GM19193 (cell line): ENCODE data around the gene FGFRL1.

Experiments used
- POLR2A ChIP-seq: IDR thresholded peaks from 4 replicates; pipeline ENCODE4 v1.6.1; 2011; ENCODE audit not compliant: insufficient read depth, insufficient read length; ENCODE audit errors: extremely low read depth

Gene FGFRL1

DNA sequence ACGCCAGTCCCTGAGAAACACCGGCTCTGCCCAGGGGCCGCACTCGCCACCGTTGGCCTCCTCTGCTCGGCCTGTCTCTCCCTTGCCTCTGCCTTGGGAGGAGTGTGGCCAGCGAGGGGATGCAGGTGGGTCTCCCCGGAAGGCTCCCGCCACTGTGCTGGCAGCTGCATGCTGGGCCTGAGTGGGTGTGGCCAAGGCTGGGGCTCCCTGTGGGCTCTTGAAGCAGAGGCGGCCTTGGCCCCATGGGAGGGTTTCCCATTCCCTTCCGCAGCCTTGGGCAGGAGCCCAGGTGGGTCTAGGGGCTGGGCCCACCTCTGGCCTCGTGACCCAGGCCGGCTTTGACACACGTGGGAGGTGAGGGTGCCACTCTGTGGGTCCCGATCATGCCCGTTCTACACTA, 19.1 kb downstream of the FGFRL1 start:
- no peak for TF ChIP-seq POLR2A

DNA sequence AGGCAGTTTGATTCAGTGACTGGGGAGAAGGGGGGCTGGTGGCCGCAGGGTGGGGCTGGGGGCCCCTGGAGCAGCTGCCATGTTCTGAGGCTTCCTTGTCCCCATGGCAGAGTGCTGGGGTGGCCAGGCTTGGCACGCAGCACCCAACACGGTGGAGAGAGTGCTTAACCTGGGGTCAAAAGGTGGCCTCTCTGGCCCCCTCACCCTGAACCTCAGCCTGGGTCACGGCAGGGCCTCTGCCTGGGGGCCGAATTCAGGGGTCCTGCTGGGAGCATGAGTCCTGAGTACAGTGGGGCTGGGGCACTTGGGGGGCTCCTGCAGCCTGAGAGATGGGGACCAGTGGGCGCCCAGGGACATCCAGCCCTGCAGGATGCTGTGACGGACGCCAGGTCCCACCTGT, 19.9 kb downstream of the FGFRL1 start:
- no peak for TF ChIP-seq POLR2A

DNA sequence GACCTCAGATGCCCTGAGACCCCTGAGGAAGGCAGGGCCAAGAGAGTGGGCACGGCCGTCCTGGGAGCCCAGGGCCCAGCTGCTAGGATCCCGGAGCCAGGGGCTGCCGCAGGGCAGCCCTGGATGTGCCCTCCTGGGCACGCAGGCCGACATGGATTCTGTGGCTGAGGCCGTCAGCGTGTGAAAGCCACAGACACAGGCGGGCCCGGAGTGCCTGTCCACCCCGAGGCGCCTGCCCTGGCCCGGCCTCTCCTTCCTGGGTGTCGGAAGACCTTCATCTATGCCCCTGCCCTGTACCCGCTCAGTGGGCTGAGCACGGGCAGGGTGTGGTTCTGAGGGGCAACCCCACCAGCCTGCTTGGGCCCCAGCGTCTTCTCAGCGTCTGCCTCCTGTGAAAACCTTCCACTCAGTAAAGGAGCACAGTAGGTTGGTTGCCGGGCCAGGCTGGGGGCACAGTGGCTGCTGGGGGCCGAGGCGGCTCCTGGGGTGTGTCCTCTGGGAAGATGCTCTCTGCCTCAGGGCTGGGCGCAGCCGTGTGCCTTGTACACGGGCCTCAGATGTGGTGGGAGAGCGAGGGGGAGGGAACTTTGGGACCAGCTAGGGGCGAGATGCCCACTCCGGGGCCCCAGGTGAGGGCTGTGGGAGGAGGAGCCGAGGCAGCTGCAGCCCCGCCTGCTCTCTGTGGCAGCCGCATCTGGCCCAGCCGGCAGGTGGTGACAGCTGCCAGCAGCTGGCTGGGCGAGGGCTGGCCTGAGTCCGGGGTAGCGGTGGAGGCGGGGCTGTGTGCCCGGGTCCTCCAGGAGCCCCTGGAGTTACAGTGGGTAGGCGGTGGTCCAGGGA, 20.8 kb downstream of the FGFRL1 start:
- no peak for TF ChIP-seq POLR2A

DNA sequence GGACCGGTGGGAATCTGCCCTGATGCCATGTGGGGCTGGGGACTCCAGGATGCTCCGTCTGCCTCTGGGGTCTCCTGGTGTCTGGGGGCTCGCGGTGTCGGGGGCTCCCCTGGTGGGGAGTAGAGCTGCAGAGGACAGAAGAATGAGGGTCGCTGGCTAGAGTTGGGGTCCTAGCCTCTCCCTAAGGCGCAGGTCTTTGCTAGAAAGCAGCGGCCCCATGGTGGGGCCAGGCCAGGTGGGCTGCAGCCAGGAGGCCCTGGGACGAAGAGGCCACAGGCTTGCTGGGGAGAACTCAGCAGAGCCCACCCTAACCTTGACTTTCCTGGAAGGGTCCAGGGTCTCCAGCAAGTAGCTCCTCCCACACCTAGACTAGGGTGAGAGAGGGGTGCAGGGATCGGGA, 21.4 kb downstream of the FGFRL1 start:
- TF ChIP-seq POLR2A: no peak

DNA sequence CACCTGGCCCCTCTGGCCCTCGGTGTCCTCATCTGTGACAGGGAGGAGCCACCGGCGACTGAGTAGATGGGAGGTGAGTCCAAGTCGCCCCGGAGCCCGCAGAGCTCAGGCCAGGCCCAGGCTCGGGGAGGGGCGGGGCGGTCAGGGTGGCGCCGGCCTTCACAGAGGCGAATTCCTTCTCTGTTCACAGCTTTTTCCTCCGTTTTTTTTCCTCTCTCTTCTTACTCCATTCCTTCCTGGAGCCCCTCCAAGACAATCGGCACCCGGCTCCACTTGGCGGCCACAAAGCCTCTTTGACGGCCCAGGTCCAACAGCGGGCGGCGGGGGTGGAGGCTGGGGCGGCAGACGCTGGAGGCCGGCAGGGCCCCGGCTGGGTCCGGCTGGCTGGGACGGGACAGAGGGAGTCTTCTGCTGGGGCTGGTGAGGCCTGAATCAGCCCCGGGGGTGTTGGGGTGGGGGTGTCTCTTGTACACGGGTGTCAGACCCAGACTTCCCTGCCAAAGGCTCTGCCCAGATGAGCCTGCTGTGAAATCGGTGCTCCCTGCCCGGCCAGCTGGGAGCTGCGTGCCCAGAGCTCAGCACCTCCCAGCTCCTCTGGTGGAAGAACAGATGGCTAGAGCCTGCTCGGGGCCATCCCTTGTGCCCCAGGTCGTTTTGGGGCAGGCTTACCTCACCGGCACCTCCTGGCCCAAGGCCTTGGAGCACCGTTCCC, 22.6 kb downstream of the FGFRL1 start:
- no peak for TF ChIP-seq POLR2A

DNA sequence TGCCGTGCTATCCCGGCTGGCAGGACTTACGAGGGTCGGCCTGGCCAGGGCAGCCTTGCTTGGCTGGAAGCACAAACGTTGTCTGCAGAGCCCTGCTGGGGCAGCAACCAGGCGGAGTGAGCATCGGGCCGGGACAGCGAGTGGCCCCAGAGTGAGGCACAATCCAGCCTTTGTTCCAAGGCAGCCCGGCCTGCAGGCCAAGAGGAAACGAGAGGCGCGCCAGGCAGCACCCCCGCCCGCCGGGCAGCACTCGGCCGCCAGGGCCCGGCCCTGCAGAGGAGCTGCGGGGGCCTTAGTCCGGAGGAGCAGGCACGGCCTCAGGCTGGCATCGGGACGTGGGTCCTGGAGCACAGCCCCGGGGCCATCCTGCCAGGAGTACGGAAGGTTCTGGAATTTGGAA, 24.1 kb downstream of the FGFRL1 start:
- TF ChIP-seq POLR2A: no peak

DNA sequence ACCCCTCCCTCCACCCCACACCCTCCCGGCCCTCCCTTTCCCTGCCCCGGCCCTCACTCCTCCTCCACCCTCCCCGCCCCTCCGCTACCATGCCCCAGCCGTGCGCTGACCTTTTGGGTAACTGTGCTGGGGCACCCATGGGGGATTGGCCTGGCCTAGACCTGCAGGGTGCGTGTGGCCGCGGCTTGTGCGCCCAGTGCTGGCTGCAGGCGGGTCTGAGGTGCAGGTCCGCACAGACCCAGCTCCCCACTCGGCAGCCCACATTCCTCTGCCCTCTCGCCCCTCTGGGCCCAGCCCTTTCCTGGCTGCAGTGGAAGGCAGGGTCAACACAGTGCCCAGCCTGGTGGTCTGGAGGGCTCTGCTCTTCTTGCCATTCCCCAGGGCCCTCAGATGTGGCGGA, 24.7 kb downstream of the FGFRL1 start:
- no peak for TF ChIP-seq POLR2A

DNA sequence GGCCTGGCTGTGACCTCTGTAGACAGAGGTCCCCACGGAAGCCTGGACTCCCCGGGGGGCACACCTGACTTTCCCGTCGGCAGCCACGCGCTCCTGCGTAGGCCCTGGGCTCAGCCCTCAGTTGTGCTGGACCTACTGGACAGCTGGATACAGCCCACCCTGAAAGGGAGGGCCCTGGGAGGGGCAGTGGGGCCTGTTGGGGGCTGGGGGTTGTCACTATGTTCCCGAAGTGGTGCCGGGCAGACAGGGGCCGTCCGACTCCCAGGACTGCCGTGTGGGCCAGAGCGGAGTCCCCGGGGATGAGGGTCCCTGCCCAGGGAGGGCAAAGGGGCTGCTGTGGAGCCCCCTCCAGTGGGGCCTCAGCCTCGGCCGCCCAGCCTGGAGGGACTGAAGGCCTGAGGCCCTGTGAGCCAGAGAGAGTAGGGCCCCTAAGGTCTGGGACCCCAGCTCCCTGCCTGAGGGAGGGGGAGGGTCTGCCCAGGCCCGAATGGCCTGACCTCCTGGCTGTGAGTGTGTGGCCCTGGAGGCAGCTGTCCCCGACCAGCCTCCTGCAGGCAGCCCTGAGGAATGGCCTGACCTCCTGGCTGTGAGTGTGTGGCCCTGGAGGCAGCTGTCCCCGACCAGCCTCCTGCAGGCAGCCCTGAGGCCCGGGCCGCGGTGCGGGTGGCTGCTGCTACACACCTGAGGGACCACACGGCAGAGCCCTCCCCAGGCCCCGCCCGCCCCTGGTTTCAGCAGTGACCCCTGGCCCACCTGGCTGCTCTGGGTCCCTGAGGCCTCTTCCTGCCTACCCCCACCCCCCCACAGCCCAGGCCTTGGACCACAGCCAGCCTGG, 25.8 kb downstream of the FGFRL1 start:
- TF ChIP-seq POLR2A: no peak

DNA sequence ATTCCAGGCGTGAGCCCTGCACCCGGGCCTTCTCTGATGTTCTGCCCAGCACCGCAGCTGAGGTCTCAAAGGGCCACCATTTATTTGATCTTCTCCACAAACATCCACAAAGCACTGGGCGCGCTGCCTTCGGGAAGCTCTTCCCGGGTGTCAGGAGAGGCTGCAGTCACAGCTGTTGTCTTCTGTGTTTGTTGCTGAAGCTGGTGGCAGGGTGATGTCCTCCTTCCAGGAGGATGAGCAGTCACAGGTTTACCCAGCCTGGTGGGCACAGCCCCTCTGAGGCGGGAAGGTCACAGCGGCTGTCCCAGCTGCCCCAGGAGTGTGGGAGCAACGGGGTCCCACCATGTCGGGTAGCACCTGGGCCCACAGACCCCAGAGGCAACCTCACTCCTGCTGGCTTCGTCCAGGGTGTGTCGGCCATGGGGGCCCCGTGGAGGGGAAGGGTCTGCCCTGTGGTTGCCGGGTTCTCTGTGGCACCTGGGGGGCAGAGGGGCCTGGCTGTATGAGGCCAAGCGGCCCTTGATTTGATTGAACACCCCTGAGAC, 27.6 kb downstream of the FGFRL1 start:
- no peak for TF ChIP-seq POLR2A

DNA sequence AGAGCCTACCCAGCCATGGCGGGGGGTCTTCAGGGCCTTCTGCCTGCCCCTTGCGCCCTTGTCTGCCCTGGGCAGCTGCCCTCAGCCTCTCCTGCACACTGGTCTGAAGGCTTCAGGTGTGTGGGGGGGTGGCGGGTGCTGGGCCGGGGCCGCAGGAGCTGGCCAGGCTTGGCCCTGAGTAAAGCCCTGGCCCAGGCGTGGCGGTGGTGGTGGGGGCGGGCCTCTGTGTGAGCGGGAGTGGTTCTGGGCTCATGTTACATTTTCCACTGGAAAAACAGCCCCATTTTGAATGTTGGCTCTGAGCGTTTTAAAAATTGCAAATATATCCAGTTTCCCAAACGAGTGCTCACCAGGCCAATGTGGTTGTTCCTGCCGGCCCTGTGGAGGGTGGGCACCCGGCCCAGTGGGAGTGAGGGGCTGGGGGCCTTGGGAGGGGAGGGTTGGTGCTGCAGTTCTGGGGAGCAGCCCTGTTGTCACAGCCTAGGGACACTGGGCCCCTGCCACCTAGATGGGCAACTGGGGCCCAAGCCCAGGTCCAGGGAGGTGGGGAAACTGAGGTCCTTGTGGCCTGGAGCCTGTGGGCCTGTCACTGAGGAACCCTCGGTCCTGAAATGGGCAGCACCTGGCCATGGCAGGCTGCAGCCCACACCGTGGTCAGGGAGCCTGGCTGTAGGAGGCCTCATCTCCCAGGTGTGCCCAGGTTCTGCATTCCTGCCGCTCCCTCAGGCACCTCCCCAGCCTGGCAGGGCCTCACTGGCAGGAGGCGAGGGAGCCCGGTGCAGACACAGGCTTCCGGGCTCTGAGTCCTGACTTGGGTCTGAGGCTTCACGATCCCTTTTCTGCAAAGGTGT, 28.3 kb downstream of the FGFRL1 start:
- no peak for TF ChIP-seq POLR2A

DNA sequence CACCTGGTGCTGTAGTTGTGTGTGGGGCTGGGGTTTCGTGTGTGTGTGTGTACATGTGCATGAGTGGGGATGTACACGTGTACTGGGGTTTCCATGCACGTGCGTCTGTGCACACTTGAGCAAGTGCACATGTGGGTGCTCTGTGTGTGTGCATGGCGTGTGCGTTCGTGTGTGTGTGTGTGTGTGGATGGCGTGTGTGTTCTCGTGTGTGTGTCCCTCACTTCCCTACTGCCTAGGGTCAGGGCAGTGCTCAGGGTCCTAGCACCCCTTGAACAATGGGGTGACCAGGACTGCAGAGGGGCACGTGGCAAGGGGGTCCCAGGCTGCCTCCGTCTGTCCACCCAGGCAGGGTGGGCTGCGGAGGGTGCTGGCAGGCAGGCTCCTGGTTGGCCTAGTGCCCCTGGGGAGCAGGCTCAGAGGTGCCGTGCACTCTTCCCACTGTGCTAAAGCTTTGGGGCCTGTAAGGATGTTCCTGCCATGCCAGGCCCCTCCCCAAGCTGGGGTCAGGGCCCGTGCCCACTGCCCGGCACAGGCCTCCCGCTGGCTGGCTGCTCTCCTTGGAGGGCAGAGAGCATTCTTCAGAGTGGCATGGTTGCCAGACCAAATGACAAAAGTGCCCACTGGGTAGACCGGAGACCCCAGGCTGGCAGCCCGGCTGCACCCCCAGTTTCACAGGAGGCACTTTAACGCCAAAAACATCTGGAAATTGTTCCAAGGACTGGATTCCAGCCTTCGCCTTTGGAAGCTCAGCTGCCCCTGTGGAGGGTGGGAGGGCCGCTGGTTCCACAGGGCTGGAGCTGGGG, 29.1 kb downstream of the FGFRL1 start:
- no peak for TF ChIP-seq POLR2A

DNA sequence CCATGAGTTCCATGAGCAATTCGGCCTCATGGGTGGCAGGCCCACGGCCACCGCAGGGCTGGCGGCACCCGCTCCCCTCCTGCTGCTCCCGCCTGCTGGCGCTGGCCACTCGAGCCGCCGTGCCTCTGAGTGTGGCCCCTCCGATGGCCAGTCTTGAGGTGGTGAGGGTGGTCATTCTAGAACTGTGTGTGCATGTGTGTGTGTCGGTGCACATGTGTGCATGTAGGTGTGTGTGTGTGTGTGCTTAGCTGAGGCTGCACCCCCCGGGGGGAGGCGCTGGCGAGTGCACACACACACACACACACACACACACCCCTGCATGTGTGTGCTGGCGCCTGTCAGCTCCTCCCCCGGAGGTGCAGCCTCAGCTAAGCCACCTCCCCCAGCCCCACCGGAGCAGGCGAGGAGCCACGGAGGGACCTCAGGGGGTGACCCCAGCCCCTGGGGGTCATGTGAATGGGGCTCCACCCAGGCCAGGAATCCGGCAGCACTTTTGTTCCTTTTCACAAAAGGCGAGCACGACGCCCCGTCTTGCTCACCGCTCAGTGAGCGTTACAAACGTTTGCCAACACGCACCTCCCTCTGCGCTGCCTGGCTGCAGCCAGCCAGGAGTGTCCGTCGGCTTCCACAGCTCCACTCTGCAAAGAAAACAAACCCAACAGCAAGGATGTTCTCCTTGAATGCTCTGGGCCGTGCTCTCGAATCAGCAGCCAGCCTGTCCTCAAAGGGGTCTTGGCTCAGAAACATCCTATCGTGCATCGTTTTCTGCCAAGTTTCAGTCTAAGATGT, 29.9 kb downstream of the FGFRL1 start:
- TF ChIP-seq POLR2A: no peak

DNA sequence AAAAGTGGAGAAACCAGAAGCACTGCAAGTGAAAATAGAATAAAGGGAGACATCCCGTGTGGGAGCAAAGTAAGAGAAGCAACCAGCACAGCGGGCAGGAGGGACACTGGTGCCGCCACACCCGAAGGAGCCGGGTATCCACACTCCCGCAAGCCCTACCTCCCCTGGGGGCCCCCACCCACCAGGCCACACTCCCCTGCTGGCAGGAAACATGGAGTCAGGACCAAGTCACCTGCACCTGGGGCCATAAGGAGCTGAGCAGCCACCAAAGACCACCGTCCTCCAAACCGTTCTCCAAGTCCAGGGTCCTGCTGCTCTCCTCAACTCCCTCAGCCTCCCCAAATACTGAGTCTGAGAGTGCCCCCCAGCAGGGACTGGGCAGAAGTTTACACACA, 30.5 kb downstream of the FGFRL1 start:
- TF ChIP-seq POLR2A: no peak

DNA sequence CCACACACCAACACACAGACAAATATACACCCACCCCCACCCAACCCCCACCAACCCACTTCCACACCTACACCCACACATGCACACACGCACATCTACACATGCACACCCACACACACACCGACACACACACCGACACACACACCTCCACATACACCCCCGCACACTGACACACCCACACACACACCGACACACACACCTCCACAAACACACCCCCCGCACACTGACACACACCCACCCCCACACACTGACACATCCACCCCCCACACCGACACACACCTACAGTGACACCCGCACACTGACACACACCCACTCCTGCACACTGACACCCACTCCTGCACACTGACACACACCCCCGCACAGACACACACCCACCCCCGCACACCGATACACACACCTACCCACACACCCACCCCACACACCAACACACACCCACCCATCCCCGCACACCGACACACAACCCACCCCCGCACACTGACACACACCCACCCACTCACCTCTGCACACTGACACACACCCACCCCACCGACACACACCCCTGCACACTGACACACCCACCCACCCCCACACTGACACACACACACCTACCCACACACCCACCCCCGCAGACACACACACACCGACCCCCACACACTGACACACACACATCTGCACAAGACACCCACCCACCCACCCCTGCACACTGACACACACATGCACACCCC, 31.1 kb downstream of the FGFRL1 start:
- no peak for TF ChIP-seq POLR2A
